HG02642 (cell line): ENCODE data around the gene PRR3.
"Not testable (repeated sequence)": the region's sequence is repeated elsewhere in the genome, so short reads cannot be mapped to it uniquely, and the experiment has no call there.

Experiments
- ATAC-seq: cut with Tn5 transposase; IDR thresholded peaks from one replicate; pipeline ENCODE4 v1.9.1; 2021; ENCODE audit warnings: mild to moderate bottlenecking; ENCODE audit not compliant: unreplicated experiment, poor library complexity

The PRR3 gene

GRCh38 chr6:30570263-30570662 is 13.2 kb downstream of the PRR3 start:
- ATAC-seq: no peak

GRCh38 chr6:30570740-30571074 is 13.6 kb downstream of the PRR3 start:
- ATAC-seq: peak; percentile 26

GRCh38 chr6:30571075-30571761 is 14.1 kb downstream of the PRR3 start, which contains the start of gene ABCF1:
Gene ABCF1 (plus strand): TSS chr6:30571442. CDS start chr6:30571488, 46 bp downstream.
- peak; percentile 96 for ATAC-seq

GRCh38 chr6:30571762-30572082 is 14.6 kb downstream of the PRR3 start:
- peak; percentile 2 for ATAC-seq

GRCh38 chr6:30572148-30572547 is 15.1 kb downstream of the PRR3 start:
- no peak for ATAC-seq

- ATAC-seq: no peak
Measured at GRCh38 chr6:30573113-30573512, 16.0 kb downstream of the PRR3 start.

- ATAC-seq: no peak
Measured at GRCh38 chr6:30578051-30578450, 21.0 kb downstream of the PRR3 start.

- ATAC-seq: no peak
Measured at GRCh38 chr6:30583921-30584320, 26.8 kb downstream of the PRR3 start.

- no peak for ATAC-seq
Measured at GRCh38 chr6:30589754-30590358, 32.8 kb downstream of the PRR3 start.

GRCh38 chr6:30590509-30590908 is 33.4 kb downstream of the PRR3 start:
- ATAC-seq: no peak

GRCh38 chr6:30591008-30591407 is 33.9 kb downstream of the PRR3 start:
- ATAC-seq: no peak

- no peak for ATAC-seq
Measured at GRCh38 chr6:30592287-30592686, 35.2 kb downstream of the PRR3 start.

GRCh38 chr6:30597315-30598144 is 40.4 kb downstream of the PRR3 start:
- ATAC-seq: not testable (repeated sequence)

- no peak for ATAC-seq
Measured at GRCh38 chr6:30598912-30599624, 42.0 kb downstream of the PRR3 start.

GRCh38 chr6:30599625-30600324 is 42.7 kb downstream of the PRR3 start:
- no peak for ATAC-seq

GRCh38 chr6:30600451-30600961 is 43.4 kb downstream of the PRR3 start:
- no peak for ATAC-seq

GRCh38 chr6:30601436-30601814 is 44.3 kb downstream of the PRR3 start:
- no peak for ATAC-seq

GRCh38 chr6:30601815-30602641 is 44.9 kb downstream of the PRR3 start:
- ATAC-seq: no peak

- ATAC-seq: no peak
Measured at GRCh38 chr6:30603961-30604360, 46.9 kb downstream of the PRR3 start.
